Transverse colon (tissue), 4 donors: ENCODE data around the gene SH3RF3. TPM values are rescaled to one million over a fixed set of nuclear protein-coding genes. Genes with fewer than 3 reads are reported as not detected.

ENCODE experiments used
- DNase-seq: peaks from one replicate; pipeline ENCODE4 v3.0.0-alpha.2; 2019
- H3K27ac ChIP-seq, 4 donors: fragments of 200-600 bp; sonication (generic); 2 replicates each; pipeline ENCODE4 v1.5.1; 2016 to 2018; ENCODE audit warnings: inconsistent platforms in 4 of 4
- H3K27me3 ChIP-seq: fragments of 200-600 bp; sonication (generic); 2 replicates; pipeline ENCODE4 v1.5.1; 2017; ENCODE audit warnings: inconsistent platforms
- H3K36me3 ChIP-seq, 4 donors: fragments of 200-600 bp; sonication (generic); 2 replicates each; pipeline ENCODE4 v1.5.1; 2017 to 2019; ENCODE audit warnings: inconsistent platforms in 4 of 4
- H3K4me1 ChIP-seq, 4 donors: fragments of 200-600 bp; sonication (generic); 2 replicates each; pipeline ENCODE4 v1.5.1; 2017 to 2020; ENCODE audit warnings: inconsistent platforms in 4 of 4
- H3K4me3 ChIP-seq, 4 donors: fragments of 200-600 bp; sonication (generic); 1 replicate in 1 of 4; 2 replicates in 3 of 4; pipeline versions ENCODE4 v1.5.1 to v1.6.1; 2017 to 2019; ENCODE audit warnings: inconsistent platforms in 4 of 4
- H3K9me3 ChIP-seq, 2 donors: fragments of 200-600 bp; sonication (generic); 2 replicates each; pipeline ENCODE4 v1.5.1; 2017 to 2019; ENCODE audit warnings: inconsistent platforms in 2 of 2
- CTCF ChIP-seq, 5 experiments: fragments of 200-600 bp in 3 of 5; fragments of 450-650 bp in 2 of 5; sonication (generic) in 3 of 5; IDR thresholded peaks; 1 replicate in 2 of 5; 2 replicates in 3 of 5; pipeline ENCODE4 v1.5.1; 2016 to 2017; ENCODE audit warnings: antibody characterized with exemption in 5 of 5, inconsistent platforms in 3 of 5, mild to moderate bottlenecking in 2 of 5, moderate library complexity in 1 of 5
- EP300 ChIP-seq: sonication (generic); formaldehyde crosslinking; IDR thresholded peaks from one replicate; pipeline ENCODE4 v1.6.1; 2017; ENCODE audit warnings: antibody characterized with exemption, low read depth
- POLR2A ChIP-seq: fragments of 450-650 bp; IDR thresholded peaks from one replicate; pipeline ENCODE4 v1.6.1; 2016; ENCODE audit warnings: antibody characterized with exemption, mild to moderate bottlenecking, moderate library complexity
- POLR2AphosphoS5 ChIP-seq, 3 donors: sonication (generic); formaldehyde crosslinking; IDR thresholded peaks; one replicate each; pipeline ENCODE4 v1.6.1; 2016; ENCODE audit warnings: antibody characterized with exemption in 3 of 3
- WGBS, 2 donors: methylation state at CpG; one replicate each; pipeline ENCODE4 v1.1.5; 2018; ENCODE audit warnings: low coverage in 1 of 2; 5-methylcytosine and 5-hydroxymethylcytosine counted together
- in situ Hi-C, 4 donors: fragments of 200-750 bp; cut with MboI; loops; one replicate each; pipeline versions ENCODE4 v1.15.0 to v1.15.1; 2017; ENCODE audit warnings: low sequenced_read_pairs in 3 of 4, low pct_ligation_motif_present in 1 of 4, low pct_unique_long_range_greater_than_20kb in 1 of 4
- intact Hi-C: fragments of 100-400 bp; cut with DNase I; formaldehyde crosslinking; loops from one replicate; pipeline ENCODE4 v1.15.1; 2023; ENCODE audit warnings: low total_unique reads
- total RNA-seq, 4 donors: library from RNA; depleted of rRNA; stranded (reverse); fragments of >200 nt; gene quantifications; one replicate each; pipeline ENCODE4 v1.1.0, GENCODE V29; 2016

Gene SH3RF3
- total RNA-seq, 4 donors from 2014 or later: 1.9 to 8.8 (median 2.9) TPM

GRCh38 chr2:109438773-109439389, 309.9 kb downstream of the SH3RF3 start:
- DNase-seq: no peak
- no peak for TF ChIP-seq POLR2AphosphoS5 (IDR thresholded peaks at IDR 0.05)
- no peak for TF ChIP-seq CTCF (IDR thresholded peaks at IDR 0.05)
- no peak for TF ChIP-seq POLR2A
- TF ChIP-seq EP300: no peak
- Histone ChIP-seq H3K9me3 (peaks cover 9 to 12% of the 10 kb centered on the region in 2 donors), H3K4me3 (no peak overlapping the region), H3K4me1 (peaks cover 0 to 5% (median 0%) of the 10 kb centered on the region in 4 donors), H3K36me3 (no peaks in the 10 kb centered on the region), H3K27me3 (no peaks in the 10 kb centered on the region), H3K27ac (peak overlapping the region in 1 of 4 donors; percentile 63)
- in situ Hi-C loops: no loop called here
- intact Hi-C loops: no loop called here
- WGBS, 2 donors: 71 to 78% methylated on average over 4 to 7 of the region's 8 CpGs

GRCh38 chr2:109439390-109439786, 310.4 kb downstream of the SH3RF3 start:
- no peak overlapping the region for H3K4me3 ChIP-seq
- intact Hi-C loops (no loop called here), in situ Hi-C loops (no loop called here)
- no peak for DNase-seq
- peaks cover 9 to 12% of the 10 kb centered on the region in 2 donors for H3K9me3 ChIP-seq
- WGBS, 2 donors: 79 to 82% methylated on average over 3 to 4 of the region's 4 CpGs
- H3K27ac ChIP-seq: no peak overlapping the region
- TF ChIP-seq POLR2A (no peak), POLR2AphosphoS5 (IDR thresholded peaks at IDR 0.05) (no peak), CTCF (IDR thresholded peaks at IDR 0.05) (no peak), EP300 (no peak)
- no peaks in the 10 kb centered on the region for H3K27me3 ChIP-seq
- peaks cover 0 to 5% (median 0%) of the 10 kb centered on the region in 4 donors for H3K4me1 ChIP-seq
- no peaks in the 10 kb centered on the region for H3K36me3 ChIP-seq

GRCh38 chr2:109439986-109440385, 311.0 kb downstream of the SH3RF3 start:
- intact Hi-C loops (no loop called here), in situ Hi-C loops (no loop called here)

More at GRCh38 chr2:109439986-109440385, 311.0 kb downstream of the SH3RF3 start:
- no peaks in the 10 kb centered on the region for H3K36me3 ChIP-seq
- peaks cover 0 to 5% (median 0%) of the 10 kb centered on the region in 4 donors for H3K4me1 ChIP-seq
- no peak overlapping the region for H3K4me3 ChIP-seq
- no peaks in the 10 kb centered on the region for H3K27me3 ChIP-seq
- peaks cover 9 to 12% of the 10 kb centered on the region in 2 donors for H3K9me3 ChIP-seq
- 97 to 100% methylated on average over 3 to 7 of the region's 7 CpGs for WGBS, 2 donors
- DNase-seq: no peak
- TF ChIP-seq CTCF (IDR thresholded peaks at IDR 0.05) (no peak), POLR2AphosphoS5 (IDR thresholded peaks at IDR 0.05) (no peak), EP300 (no peak), POLR2A (no peak)
- no peak overlapping the region for H3K27ac ChIP-seq
